Activated gamma-delta T cell treated with Interleukin-2 at 50 U/mL for 16 hours (primary cell): ENCODE results near the gene MRTFA.
"Not testable (repeated sequence)": the region's sequence is repeated elsewhere in the genome, so short reads cannot be mapped to it uniquely, and the experiment has no call there.

Experiments used
- DNase-seq: peaks from one replicate; pipeline ENCODE4 v3.0.0-alpha.2; 2020

MRTFA gene

DNA sequence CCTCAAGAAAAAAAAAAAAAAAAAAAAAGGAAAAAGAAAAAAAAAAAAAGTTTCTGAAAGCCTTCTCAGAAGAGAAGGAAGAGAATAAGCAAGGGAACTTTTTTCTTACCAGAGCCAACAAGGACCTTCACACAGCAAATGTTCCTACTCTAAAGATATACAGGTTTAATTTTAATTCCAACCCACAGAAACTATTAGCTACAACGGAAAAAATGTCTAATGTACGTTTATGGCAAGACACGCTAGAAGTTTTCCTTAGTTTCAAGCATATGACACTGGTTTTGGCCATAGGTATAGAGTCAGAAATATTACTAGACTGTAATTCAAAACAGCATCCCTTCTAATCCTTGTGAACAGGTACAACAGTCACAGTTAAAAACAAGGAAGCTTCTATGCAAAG, 120.1 kb downstream of the MRTFA start:
- no peak for DNase-seq

DNA sequence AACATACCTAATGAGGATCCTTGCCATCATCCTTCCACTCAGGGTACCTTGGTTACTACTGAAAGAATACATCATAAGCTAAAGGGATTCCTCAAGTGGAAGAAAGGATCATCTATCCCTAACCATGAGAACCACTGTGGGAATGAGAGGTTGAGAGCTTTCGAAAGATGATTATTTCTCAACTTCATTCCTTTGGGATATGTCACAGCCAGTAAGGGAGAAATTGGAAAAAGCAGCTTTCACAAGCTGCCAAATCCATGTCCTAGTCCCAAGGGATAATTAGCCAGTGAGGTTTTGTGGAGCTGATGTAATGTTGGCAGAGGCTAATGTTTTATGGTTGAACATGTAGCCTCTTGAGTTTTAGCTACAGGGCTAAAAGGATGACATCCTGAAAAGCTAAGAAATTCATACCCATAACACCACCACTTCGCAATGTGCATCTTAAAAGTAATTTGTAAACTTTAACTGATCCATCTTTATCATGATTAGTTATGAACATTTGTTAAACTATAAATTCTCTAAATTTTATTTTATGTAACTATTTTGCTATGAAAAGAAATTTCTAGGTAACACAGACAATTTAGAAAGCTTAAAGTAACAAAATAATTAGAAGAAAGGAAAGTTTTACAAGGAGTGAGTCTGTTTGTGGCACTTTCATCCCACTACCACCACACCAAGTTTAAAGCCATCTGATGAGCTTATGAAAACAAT, 123.9 kb downstream of the MRTFA start:
- DNase-seq: no peak

DNA sequence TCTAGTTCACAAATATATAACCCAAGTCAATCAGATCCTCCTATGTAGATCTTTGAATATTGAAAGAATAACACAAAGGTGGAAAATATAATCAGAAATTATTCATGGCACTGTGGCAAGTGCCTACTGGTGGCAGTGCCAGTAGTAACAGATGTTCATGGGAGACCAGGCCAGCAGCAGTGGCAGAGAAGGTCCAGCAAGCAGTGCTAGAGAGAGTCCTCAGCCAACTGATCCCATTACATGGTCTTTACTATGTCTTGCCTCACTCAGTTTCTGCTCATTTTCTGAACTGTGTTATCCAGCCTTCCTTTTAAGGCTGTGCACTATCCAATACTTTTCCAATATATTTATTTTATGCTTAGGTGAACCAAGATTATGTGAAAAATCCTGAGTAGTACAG, 124.9 kb downstream of the MRTFA start:
- DNase-seq: no peak

DNA sequence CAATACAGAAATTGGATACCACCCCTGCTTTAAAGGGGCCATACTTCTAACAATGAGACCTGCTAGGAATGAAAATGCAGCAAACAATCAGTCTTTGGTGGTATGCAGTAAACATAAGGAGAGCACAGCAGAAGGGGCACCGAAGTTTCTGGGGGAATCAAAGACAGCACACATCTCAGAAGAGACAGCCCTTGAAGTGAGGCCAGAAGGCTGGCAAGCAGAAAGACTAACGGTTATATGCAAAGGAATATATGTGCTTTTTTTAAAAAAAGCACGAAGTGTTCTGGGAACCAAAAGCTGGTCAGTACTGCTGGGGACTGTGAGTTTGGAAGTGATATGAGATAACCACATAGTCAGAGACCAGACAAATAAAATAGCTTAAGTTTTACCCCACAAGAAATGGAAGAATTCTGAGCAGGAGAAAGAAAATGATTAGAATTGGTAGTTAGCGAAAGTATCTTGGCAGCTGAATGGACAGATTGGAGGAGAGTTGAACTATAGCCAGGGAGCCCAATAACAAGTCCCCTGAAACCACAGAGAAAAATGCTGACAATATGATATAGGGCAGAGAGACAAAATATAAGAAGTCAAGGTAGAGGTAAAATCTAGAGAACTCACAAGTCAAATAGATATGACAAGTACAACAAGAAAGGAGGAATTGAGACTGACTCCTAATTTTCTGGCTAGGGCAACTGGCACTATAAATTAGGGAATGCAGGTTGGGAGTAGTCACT, 125.7 kb downstream of the MRTFA start:
- no peak for DNase-seq

DNA sequence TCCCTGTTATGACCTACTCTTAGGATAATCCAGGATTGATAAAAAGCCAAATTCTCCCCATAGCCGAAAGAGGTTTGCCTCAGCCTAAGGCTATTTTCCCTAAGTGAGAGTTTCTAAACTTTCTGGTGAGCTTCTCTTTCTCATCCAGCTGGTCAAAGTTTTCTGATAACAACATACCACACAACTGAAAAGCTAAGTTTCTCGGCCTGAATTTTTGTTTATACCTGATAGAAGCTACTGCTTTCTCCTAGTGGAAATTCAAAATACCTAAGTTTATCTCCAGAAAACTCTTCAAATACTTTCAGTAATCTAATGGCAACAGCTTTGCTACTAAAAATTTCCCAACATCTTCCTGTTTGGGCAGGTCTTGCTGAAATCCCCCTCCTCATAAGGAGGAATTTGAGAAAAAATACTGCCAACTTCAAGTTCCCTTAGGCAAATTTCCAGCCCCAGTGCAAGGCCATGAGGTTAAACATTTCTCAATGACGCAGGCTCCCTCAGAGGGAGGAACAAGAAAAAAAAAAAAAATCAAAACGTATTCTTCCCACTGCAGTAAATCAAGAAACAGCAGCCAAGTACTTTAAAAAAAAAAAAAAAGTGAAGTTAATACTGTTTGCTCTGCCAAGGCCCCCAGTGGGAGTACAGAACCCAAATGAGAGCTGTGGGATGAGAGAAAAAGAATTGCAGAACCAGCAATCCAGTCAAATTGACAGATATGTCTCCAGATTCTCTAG, 127.0 kb downstream of the MRTFA start:
- DNase-seq: no peak

DNA sequence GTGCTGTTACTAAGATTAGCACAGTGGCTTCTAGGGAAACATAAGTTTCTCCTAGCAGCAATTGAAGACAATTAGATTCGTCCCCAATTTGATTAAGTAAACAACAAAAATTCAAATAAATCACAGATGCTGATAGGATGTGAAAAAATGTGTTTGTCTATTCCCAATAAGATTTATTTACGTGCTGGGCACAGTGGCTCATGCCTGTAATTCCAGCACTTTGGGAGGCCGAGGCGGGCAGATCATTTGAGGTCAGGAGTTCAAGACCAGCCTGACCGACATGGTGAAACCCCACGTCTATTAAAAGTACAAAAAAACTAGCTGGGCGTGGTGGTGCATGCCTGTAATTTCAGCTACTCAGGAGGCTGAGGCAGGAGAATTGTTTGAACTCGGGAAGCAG, 128.5 kb downstream of the MRTFA start:
- not testable (repeated sequence) for DNase-seq

DNA sequence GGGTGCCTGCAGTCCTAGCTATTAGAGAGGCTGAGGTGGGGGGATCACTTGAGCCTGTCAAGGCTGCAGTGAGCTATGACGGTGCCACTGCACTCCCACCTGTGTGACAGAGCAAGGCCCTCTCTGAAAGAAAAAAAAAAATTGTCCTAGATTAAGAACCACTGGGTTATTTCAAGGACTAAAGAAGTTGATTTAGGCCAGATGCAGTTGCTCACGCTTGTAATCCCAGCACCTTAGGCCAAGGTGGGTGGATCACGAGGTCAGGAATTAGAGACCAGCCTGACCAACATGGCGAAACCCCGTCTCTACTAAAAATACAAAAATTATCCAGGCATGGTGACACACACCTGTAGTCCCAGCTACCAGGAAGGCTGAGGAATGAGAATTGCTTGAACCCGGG, 129.0 kb downstream of the MRTFA start:
- DNase-seq: no peak

DNA sequence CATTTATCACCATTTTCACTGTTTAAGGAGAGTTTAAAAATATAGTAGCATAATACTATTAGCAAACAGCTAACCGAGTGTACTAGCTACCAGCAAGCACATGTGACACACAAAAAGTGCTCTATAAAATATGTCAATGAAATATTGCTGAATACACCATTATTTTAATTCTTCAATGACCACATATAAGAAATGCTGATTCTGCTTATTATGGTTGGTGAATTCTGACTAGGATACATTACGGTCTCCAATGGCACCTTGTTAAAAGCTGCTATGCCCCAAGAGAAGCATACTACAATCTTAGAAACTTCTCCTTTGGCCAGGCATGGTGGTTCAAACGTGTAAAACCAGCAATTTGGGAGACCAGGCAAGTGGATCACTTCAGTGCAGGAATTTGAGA, 129.8 kb downstream of the MRTFA start:
- DNase-seq: no peak

DNA sequence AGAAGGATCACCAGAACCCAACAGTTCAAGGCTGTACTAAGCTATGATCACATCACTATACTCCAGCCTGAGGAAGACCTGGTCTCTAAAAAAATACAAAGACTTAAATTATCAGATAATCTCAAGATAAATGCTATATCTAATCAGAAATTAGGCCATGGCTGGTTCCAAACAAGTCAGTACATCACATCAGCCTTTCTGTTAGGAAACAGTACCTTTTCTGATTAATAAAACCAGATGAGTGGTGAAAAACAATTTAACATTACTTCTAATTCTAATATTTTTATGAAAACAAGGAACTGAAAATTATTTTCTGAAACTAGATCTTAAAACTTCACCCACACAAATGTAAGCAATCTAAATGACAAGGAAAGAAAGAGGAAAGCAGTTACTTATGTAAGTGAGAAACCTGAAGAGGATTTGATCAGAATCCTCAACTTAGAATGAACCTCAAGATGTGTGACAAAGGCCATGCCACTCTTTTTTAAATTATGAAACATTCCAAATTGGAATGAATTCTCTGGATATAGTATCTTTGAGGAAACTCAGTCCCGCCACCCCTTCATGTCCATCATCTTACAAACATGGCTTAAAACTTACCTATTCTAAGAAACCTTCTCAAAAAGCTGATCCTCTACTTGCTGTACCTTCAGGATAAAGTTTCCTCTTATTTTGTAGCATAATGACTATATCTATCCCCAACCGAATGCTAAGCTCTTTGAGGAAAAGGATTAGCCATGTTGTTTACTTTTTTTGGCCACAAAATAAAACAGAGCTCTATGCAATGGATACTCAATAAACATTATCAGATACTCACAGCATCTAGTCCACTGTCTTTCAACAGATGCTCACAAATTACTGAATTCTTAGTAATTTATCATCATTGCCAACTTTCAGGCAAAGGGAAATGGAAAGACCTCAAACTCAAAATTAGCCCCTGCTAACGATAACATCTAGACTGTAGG, 132.0 kb downstream of the MRTFA start:
- no peak for DNase-seq

DNA sequence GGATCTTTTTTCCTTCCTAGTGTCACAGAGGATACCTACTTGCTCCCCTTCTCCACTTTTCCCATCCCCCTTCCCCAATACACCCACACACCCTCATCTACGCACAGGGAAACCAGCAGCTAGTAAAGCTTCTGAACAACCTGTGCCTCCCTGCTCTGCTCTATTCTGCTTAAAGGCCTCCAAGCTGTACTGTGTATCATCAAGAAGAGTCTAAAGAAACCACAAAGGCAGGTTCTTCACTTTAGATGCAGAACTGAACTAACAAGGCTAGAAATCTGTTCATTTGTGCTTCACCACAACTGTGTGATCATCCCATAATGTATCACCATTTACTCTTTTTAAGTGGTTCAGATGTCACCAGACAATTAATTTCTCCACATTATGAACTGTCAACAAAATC, 133.6 kb downstream of the MRTFA start:
- no peak for DNase-seq

DNA sequence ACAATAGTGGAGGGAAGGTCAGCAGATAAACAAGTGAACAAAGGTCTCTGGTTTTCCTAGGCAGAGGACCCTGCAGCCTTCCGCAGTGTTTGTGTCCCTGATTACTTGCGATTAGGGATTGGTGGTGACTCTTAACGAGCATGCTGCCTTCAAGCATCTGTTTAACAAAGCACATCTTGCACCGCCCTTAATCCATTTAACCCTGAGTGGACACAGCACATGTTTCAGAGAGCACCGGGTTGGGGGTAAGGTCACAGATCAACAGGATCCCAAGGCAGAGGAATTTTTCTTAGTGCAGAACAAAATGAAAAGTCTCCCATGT, 136.1 kb downstream of the MRTFA start:
- DNase-seq: not testable (repeated sequence)

DNA sequence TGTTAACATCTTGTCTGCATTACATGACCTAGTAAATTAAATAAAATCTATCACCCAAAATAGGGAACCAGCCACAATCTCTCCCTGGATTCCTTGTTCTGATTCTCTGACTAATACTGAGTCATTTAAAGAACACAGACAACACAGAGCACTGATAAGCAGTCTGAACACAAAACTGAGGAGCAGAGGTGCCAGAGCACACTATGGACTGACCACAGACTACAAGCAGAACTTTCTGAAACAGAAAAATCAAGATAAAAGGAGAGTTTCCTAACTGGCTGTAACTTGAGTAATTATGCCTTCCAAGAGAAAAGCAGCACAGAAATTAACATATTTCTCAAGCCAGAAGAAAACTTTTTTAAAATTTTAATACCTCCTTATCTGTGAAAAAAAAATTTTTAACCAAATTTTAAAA, 137.3 kb downstream of the MRTFA start:
- DNase-seq: no peak

DNA sequence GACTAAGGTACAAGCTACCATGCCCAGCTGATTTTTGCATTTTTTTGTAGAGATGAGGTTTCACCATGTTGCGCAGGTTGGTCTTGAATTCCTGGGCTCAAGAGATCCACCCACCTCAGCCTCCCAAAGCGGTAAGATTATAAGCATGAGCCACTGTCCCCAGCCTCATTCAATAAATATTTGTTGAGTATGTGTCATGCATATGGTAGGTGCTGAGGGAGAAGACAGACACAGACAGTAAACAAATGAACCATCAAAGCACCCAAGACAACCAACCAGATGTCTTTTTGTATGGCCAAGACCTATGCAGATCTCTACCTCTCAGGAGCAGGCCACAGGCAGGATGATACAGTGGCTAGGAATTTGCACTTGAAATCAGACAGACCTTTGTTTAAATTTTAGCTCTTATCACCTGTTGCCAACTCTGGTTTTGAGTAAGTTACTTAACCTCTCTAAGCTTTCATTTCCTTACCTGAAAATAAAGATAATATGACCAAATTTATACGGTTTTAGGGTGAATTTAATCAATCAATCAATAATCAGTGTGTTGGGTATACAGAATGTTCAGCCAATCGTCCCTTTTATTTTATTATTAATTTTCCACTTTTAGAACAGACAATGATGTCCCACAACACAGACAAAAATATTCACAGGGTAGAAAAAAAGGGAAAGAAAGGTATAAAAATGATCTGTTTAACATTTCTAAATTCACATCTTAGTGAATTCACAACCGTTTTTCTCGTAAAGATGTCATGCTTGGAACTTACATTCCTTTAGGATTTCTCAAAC, 137.9 kb downstream of the MRTFA start:
- DNase-seq: no peak

DNA sequence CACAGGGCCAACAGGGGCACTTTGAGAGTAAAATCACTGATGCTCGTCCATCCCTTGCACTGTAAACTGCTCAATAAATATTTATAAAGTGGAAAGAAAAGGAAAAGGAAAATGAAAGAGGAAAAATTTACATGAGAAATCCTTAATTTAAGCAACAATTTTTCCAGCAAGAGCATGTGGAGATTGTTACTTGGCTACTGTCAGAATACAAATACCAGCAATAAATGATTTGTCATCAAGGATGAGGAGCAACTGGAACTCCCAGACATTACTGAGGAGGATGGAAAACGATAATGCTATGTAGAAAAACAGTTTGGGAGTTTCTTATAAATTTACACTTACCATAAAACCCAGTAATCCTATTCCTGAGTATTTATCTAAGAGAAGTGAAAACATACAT, 143.1 kb downstream of the MRTFA start:
- no peak for DNase-seq

DNA sequence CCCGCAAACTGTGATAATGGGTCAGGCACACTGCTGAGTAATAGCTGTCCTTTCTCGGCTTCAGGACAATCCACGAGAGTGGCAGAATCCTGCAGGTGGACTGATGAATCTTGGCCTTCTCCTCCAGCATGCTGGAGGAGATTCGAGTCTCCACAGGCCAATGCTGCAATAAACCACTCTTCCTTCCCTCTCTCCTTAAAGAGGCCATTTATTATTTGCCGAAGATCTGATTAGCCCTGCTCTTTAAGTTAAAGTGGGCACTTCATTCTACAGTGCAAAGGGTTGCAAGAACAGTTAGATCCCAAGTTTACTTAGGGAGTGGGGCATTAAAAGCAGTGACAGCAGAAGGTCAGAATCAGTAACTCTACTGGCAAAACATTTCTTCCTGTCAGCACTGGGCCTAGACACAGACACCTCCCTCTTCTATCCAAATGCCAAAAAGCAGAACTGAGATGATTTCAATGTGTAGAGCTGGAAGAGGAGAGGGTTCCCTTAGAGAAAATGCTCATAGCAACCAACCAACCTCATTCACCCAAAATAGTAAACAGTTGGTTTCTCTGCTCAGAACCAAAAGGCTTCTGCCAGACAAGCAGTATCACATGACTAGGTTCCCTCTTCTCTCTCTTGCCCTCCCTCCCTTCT, 144.4 kb downstream of the MRTFA start:
- no peak for DNase-seq

DNA sequence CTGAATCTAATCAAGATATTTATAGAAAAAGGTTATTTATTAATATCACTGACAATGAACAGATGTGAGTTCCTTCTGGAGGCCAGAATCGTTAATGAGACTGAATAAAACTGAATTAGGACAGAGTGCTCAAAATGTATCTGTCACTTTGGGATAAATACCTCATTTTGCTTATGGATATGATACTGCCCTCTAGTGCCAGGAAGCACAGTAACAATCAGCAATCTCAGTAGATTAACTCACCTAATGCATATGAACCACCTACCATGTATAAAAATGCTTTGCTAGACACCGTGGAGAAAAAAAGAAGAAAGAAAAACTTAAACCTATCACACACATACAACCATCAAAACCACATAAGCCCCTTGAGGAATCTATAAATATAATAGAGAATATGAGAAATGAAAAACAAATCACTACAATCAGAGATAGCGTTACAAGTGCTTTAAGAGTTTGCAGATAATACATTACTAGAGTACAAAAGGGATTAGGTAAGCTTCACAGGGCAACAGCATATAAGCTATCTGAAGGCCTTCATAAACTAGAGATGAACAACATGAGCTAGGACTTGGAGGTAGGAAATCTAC, 148.8 kb downstream of the MRTFA start:
- peak; percentile 6 for DNase-seq

DNA sequence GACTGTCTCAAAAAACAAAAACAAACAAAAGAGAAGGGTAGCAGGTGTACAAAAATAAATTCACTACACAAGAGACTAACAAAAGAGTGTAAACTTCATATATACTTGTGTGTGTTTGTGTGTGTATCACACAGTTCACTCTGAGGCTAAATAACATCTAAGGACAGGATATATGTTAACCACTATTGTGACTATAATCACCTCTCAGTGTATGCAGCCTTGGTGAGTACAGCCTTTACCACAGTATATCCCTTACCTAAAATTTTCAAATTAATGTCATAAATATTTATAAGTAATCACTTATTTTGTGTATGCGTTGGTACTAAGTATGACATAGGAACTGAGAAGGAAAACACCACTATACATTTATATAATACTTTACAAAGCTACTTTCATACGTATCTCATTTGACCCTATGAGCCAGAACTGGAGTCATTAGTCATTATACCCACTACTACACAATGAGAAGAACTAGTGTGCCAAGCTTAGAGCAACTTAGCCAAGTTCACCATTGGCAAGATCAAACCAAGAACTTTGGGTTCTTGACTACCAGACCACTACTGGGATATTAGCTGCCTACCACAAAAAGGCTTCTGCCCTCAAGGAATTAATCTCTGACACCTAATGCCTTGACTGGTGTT, 149.4 kb downstream of the MRTFA start:
- DNase-seq: no peak

DNA sequence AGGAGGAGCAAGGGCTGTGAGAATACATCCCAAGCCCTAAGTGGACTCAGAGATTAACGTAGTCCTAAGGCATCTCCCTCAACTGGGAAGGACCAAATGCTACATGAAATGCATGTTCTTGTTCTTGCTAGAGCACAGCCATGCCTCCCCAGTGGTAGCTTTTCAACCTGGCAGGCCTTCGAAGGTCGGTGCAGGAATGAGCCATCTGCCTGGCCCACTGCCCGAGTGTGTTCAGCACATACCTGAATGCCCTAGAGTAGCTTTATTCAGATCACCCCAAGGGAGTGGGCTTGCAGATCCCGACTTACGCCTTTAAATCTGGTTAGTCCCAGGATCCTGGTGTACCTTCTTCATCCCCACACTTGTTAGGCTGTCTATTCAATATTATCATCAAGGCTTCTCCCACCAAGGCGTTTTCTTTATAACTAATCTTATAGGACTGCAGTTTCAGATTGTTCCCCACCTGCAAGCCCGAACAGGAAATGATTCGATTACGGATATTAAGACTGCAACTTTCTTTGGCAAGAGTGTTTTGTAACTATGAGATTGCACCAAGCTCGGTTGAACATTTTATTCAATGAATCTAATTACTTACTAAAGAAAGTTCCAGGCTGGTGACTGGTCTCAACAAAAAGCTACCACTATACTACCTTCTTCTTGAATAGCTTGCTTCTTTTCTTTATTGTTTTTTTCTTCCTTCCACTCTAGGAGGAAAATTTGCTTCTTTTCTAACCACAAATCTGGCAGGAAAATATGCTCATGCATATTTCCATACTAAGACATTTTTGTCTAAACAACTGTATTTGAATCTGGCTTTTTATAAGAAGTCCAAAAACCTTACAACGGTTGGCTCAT, 150.5 kb downstream of the MRTFA start:
- no peak for DNase-seq

DNA sequence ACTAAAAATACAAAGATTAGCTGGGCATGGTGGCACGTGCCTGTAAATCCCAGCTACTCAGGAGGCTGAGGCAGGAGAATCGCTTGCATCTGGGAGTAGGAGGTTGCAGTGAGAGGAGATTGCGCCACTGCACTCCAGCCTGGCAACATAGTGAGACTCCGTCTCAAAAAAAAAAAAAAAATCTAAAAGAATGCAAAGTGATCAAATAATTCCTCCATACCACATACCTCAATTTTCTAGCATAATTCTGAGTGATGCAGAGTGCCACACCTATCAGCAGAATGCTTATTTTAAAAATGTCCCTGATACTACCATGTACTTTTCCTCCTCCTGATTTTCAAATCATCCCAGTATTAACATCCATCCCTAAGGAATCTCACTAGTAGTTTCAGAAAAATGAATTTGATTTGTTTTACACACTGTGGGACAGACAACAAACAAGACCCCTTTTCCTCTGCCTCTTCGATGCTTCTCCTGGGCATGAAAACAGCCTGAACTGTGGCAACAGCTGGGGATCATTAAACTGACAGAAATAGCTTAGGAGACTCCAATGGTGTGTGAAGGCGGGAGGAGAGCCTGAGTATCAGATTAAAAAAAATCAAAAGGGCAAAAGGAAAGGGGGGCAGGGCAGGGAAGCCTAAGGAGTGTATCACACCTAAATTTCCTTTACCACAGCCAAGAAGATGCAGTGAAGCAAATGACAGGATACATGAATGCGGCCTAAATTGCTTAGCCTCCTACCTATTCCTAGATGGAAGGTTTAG, 151.4 kb downstream of the MRTFA start:
- DNase-seq: no peak
